HepG2 (cell line): Measurements from ENCODE around the gene ACAP2. TPM values are rescaled to one million over a fixed set of nuclear protein-coding genes. Genes with fewer than 3 reads are reported as not detected.

ENCODE experiments used
- AGO2 ChIP-seq: fragments of 200-400 bp; formaldehyde crosslinking; optimal IDR thresholded peaks from 2 replicates; pipeline ENCODE3; 2017; ENCODE audit warnings: mild to moderate bottlenecking, low read depth, low read length, moderate library complexity
- CERS6 ChIP-seq: sonication (generic); formaldehyde crosslinking; IDR thresholded peaks from 2 replicates; pipeline ENCODE4 v1.5.0; 2020; ENCODE audit warnings: missing genetic modification reagents
- ISX ChIP-seq: sonication (generic); formaldehyde crosslinking; conservative IDR thresholded peaks from 2 replicates; pipeline ENCODE4 v1.5.0; 2020; ENCODE audit warnings: missing genetic modification reagents
- KLF11 ChIP-seq: IDR thresholded peaks from 2 replicates; pipeline ENCODE4 v1.6.1; 2016; ENCODE audit warnings: missing compliant biosample characterization
- KLF16 ChIP-seq, 2 experiments: sonication (generic) in 1 of 2; formaldehyde crosslinking in 1 of 2; IDR thresholded peaks; 2 replicates each; pipeline versions ENCODE4 v1.6.1 to v1.8.0; 2016 to 2023; ENCODE audit warnings: missing genetic modification reagents in 2 of 2, missing compliant biosample characterization in 1 of 2
- NFYC ChIP-seq: IDR thresholded peaks from 2 replicates; pipeline ENCODE4 v1.6.1; 2016; ENCODE audit warnings: missing genetic modification reagents, missing compliant biosample characterization
- POLR2AphosphoS2 ChIP-seq: IDR thresholded peaks from 2 replicates; pipeline ENCODE4 v1.6.1; 2011; ENCODE audit warnings: low read depth, low read length, improper control_type of control experiment
- PRDM4 ChIP-seq: sonication (generic); formaldehyde crosslinking; IDR thresholded peaks from 2 replicates; pipeline ENCODE4 v1.9.0; 2021; ENCODE audit warnings: missing genetic modification reagents, borderline replicate concordance
- RFX3 ChIP-seq: IDR thresholded peaks from 2 replicates; pipeline ENCODE4 v1.6.1; 2016; ENCODE audit warnings: missing biosample characterization, missing genetic modification reagents
- SIN3A ChIP-seq: IDR thresholded peaks from 2 replicates; pipeline ENCODE4 v1.6.1; 2011; ENCODE audit warnings: low read depth, mild to moderate bottlenecking, control low read depth, low read length, borderline replicate concordance
- SIX1 ChIP-seq: sonication (generic); formaldehyde crosslinking; IDR thresholded peaks from 2 replicates; pipeline ENCODE4 v1.4.0; 2020; ENCODE audit warnings: missing genetic modification reagents, borderline replicate concordance
- ZBED4 ChIP-seq: sonication (generic); formaldehyde crosslinking; IDR thresholded peaks from 2 replicates; pipeline ENCODE4 v1.4.0; 2020; ENCODE audit warnings: missing genetic modification reagents, borderline replicate concordance
- ZBTB20 ChIP-seq: sonication (generic); formaldehyde crosslinking; IDR thresholded peaks from 2 replicates; pipeline ENCODE4 v1.8.1; 2023; ENCODE audit warnings: missing genetic modification reagents, low read depth, mild to moderate bottlenecking, borderline replicate concordance
- ZFP90 ChIP-seq: sonication (generic); formaldehyde crosslinking; IDR thresholded peaks from 2 replicates; pipeline ENCODE4 v1.8.0; 2022; ENCODE audit warnings: missing genetic modification reagents, mild to moderate bottlenecking, inconsistent platforms, borderline replicate concordance
- ZKSCAN1 ChIP-seq: fragments of 150-350 bp; IDR thresholded peaks from 2 replicates; pipeline ENCODE4 v1.6.1; 2014; ENCODE audit warnings: low read length
- ZMYM4 ChIP-seq: sonication (generic); formaldehyde crosslinking; IDR thresholded peaks from 2 replicates; pipeline ENCODE4 v1.8.1; 2023; ENCODE audit warnings: mild to moderate bottlenecking, missing genetic modification reagents
- ZNF24 ChIP-seq: fragments of 450-650 bp; IDR thresholded peaks from 2 replicates; pipeline ENCODE4 v1.6.1; 2017; ENCODE audit warnings: antibody characterized with exemption, mild to moderate bottlenecking
- ZNF274 ChIP-seq: sonication (generic); formaldehyde crosslinking; IDR thresholded peaks from 2 replicates; pipeline ENCODE4 v1.5.1; 2020; ENCODE audit warnings: mild to moderate bottlenecking, missing genetic modification reagents
- ZNF614 ChIP-seq: IDR thresholded peaks from 2 replicates; pipeline ENCODE4 v1.6.1; 2018; ENCODE audit warnings: missing biosample characterization, missing genetic modification reagents, inconsistent platforms, borderline replicate concordance
- ZNF891 ChIP-seq: sonication (generic); formaldehyde crosslinking; IDR thresholded peaks from 2 replicates; pipeline ENCODE4 v1.5.0; 2020; ENCODE audit warnings: mild to moderate bottlenecking, missing genetic modification reagents
- ZSCAN9 ChIP-seq: IDR thresholded peaks from 2 replicates; pipeline ENCODE4 v1.6.1; 2016; ENCODE audit warnings: borderline replicate concordance
- polyA plus RNA-seq, 8 experiments: library from polyadenylated mRNA; depleted of rRNA in 3 of 8; stranded (reverse) in 7 of 8; unstranded in 1 of 8; fragments of >200 nt; fragmentation: Illumina TruSeq in 4 of 8; extraction: Trizol in 4 of 8; gene quantifications; 2 replicates each; pipeline versions ENCODE4 v1.2.1 to v1.2.3, GENCODE V29; 2011 to 2016; ENCODE audit warnings: low read depth in 4 of 8, missing spikeins in 1 of 8, mixed read lengths in 1 of 8; ENCODE audit not compliant: insufficient read depth in 1 of 8
- total RNA-seq, 5 experiments: library from RNA; depleted of rRNA; stranded (reverse); fragments of >200 nt; fragmentation: Illumina TruSeq; extraction: Trizol; gene quantifications; 2 replicates each; pipeline ENCODE4 v1.2.3, GENCODE V29; 2016; ENCODE audit warnings: low read depth in 1 of 5
- TF ChIP-seq, protein P1 (sequence below): sonication (generic); formaldehyde crosslinking; IDR thresholded peaks from 2 replicates; pipeline ENCODE4 v1.8.1; 2022; ENCODE audit warnings: mild to moderate bottlenecking, missing genetic modification reagents

Gene ACAP2
- total and polyA plus RNA-seq, 2 of the 13 experiments (the other 11 are each of a cell fraction or from before 2014, with no cell fraction given), result 7.3 to 23.9 TPM

- TF ChIP-seq CERS6 (CRISPR knock-in tag) (peak; percentile 77; the same call in 1 of the 2 replicates), RFX3 (CRISPR knock-in tag) (no peak), POLR2AphosphoS2 (no peak), AGO2 (peak; percentile 52), PRDM4 (CRISPR knock-in tag) (no peak), ZNF891 (CRISPR knock-in tag) (0 out of 2 replicates have a peak, but pooled peaks have one; percentile 84), ISX (CRISPR knock-in tag) (peak; percentile 59; the same call in 1 of the 2 replicates), ZMYM4 (no peak), SIX1 (no peak), ZKSCAN1 (no peak), KLF11 (CRISPR knock-in tag) (no peak; the same call in 1 of the 2 replicates), ZNF614 (CRISPR knock-in tag) (no peak), NFYC (no peak), SIN3A (peak; percentile 87), ZNF24 (no peak), ZBTB20 (CRISPR knock-in tag) (no peak), KLF16 (CRISPR knock-in tag; IDR thresholded peaks at IDR 0.05) (peak; percentile 39 to 51; a peak in 2 of 4 replicates), ZFP90 (peak; percentile 64; the same call in 1 of the 2 replicates), ZSCAN9 (CRISPR knock-in tag) (peak; percentile 70; the same call in 1 of the 2 replicates), ZBED4 (CRISPR knock-in tag) (no peak), ZNF274 (CRISPR knock-in tag) (peak; percentile 91; the same call in 1 of the 2 replicates)
- TF ChIP-seq, protein P1, sequence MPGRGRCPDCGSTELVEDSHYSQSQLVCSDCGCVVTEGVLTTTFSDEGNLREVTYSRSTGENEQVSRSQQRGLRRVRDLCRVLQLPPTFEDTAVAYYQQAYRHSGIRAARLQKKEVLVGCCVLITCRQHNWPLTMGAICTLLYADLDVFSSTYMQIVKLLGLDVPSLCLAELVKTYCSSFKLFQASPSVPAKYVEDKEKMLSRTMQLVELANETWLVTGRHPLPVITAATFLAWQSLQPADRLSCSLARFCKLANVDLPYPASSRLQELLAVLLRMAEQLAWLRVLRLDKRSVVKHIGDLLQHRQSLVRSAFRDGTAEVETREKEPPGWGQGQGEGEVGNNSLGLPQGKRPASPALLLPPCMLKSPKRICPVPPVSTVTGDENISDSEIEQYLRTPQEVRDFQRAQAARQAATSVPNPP, result no peak
Measured at GRCh38 chr3:195270079-195270816, 172.6 kb downstream of the ACAP2 start (continued).
